ENCODE data around the gene APOBEC3A. TPM values are rescaled to one million over a fixed set of nuclear protein-coding genes. Genes with fewer than 3 reads are reported as not detected.

The APOBEC3A gene
- total and polyA plus RNA-seq, 2 of the 8 experiments (the other 6 are each of a cell fraction or from before 2014, with no cell fraction given) = not detected

DNA sequence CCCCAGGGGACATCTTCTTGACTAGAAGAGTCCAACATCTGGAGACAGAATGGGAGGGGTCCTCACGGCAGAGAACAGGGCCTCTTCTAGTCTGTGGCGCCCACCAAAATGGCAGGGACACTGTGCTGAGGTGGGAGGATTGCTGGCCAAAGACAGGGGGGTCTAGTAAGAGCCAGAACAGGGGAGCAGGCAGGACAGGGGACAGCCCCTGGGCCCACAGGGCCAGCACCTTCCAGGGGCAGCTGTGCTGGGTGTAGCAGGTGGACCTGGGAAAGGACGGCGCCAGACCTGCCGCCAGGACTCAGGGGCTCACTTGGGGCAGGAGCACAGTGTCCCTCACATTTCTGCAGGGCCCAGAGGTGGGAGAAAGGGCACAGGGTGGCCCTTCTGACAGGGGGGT is 858 bp upstream of the APOBEC3A start:
- no peak overlapping the region for H2AFZ ChIP-seq (ENCODE audit: low read length)
- TF ChIP-seq SIN3A (conservative IDR thresholded peaks at IDR 0.05 in 1 of 2, IDR thresholded peaks at IDR 0.05 in 1 of 2; ENCODE audit: low read depth in 1 of 2, low read length in 2 of 2) = no peak
- no peak for TF ChIP-seq CREB1 (IDR thresholded peaks at IDR 0.05)
- no peak for TF ChIP-seq CHD2 (IDR thresholded peaks at IDR 0.05; ENCODE audit: low read length)
- TF ChIP-seq TBP (IDR thresholded peaks at IDR 0.05; ENCODE audit: low read depth, low read length) = no peak
- TF ChIP-seq RFX5 (IDR thresholded peaks at IDR 0.05; ENCODE audit: borderline replicate concordance, low read depth, low read length) = no peak
- TF ChIP-seq, protein P1, sequence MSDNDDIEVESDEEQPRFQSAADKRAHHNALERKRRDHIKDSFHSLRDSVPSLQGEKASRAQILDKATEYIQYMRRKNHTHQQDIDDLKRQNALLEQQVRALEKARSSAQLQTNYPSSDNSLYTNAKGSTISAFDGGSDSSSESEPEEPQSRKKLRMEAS (IDR thresholded peaks at IDR 0.05) = no peak
- no peak for TF ChIP-seq JUN (IDR thresholded peaks at IDR 0.05; ENCODE audit: low read depth, low read length)
- TF ChIP-seq, protein P2, sequence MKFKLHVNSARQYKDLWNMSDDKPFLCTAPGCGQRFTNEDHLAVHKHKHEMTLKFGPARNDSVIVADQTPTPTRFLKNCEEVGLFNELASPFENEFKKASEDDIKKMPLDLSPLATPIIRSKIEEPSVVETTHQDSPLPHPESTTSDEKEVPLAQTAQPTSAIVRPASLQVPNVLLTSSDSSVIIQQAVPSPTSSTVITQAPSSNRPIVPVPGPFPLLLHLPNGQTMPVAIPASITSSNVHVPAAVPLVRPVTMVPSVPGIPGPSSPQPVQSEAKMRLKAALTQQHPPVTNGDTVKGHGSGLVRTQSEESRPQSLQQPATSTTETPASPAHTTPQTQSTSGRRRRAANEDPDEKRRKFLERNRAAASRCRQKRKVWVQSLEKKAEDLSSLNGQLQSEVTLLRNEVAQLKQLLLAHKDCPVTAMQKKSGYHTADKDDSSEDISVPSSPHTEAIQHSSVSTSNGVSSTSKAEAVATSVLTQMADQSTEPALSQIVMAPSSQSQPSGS (IDR thresholded peaks at IDR 0.05; ENCODE audit: low read length) = no peak
- TF ChIP-seq, protein P3, sequence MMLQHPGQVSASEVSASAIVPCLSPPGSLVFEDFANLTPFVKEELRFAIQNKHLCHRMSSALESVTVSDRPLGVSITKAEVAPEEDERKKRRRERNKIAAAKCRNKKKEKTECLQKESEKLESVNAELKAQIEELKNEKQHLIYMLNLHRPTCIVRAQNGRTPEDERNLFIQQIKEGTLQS (IDR thresholded peaks at IDR 0.05; ENCODE audit: insufficient read depth, low read depth, low read length) = no peak

More for the DNA sequence above, 858 bp upstream of the APOBEC3A start:
- H4K91ac ChIP-seq (replicated peaks; ENCODE audit: insufficient read length, low read length) = no peak overlapping the region
- no peaks in the 10 kb centered on the region for H3K79me2 ChIP-seq (ENCODE audit: control insufficient read depth in 1 of 2, insufficient read depth in 2 of 2, low read length in 2 of 2)
- CTCF ChIA-PET (ENCODE audit: partially characterized antibody) = interaction anchor here (1.5 kb wide), 1 partner anchor 179 kb away, joined by 4 read pairs; no protein-coding TSS in a partner anchor
- no peak overlapping the region for H3K9ac ChIP-seq (replicated peaks in 1 of 4; ENCODE audit: extremely low read depth in 1 of 4, low read depth in 3 of 4, low read length in 3 of 4)
- H4K8ac ChIP-seq (ENCODE audit: extremely low read depth, insufficient read depth, low read length) = no peak overlapping the region
- no peak overlapping the region for H2BK15ac ChIP-seq (ENCODE audit: low read length)
- FAIRE-seq (no peak), DNase-seq (ENCODE audit: low read depth in 1 of 2, low spot score in 2 of 2) (no peak)
- POLR2A ChIA-PET (ENCODE audit: partially characterized antibody) = interaction anchor here (1.3 kb wide), 1 partner anchor 10 kb away, joined by 3 read pairs; no protein-coding TSS in a partner anchor
- no peak overlapping the region for H3K14ac ChIP-seq (ENCODE audit: insufficient read length)
- no peaks in the 10 kb centered on the region for H3K36me3 ChIP-seq (ENCODE audit: control insufficient read depth in 2 of 4, insufficient read depth in 4 of 4, low read length in 3 of 4)
- H3K79me1 ChIP-seq (ENCODE audit: low read depth, low read length) = no peaks in the 10 kb centered on the region
- no peak overlapping the region for H3K23ac ChIP-seq (ENCODE audit: insufficient read length)
- H3K27ac ChIP-seq (ENCODE audit: low read depth, low read length) = no peak overlapping the region
- no peaks in the 10 kb centered on the region; a peak in 1 of 7 replicates for H3K27me3 ChIP-seq (replicated peaks in 1 of 4; ENCODE audit: control insufficient read depth in 3 of 4, extremely low read depth in 1 of 4, insufficient read depth in 3 of 4, low read length in 3 of 4)
- H3K18ac ChIP-seq (ENCODE audit: extremely low read depth, low read length) = no peak overlapping the region
- H4K20me1 ChIP-seq (replicated peaks in 1 of 2; ENCODE audit: control insufficient read depth in 1 of 2, insufficient read depth in 2 of 2, low read length in 2 of 2) = no peaks in the 10 kb centered on the region
- no peaks in the 10 kb centered on the region for H3K23me2 ChIP-seq (ENCODE audit: low read depth, low read length)
- no peak overlapping the region for H4K5ac ChIP-seq (ENCODE audit: insufficient read length, low read depth, low read length)
- H3K4me3 ChIP-seq (ENCODE audit: extremely low read depth in 1 of 4, insufficient read depth in 2 of 4, low read depth in 3 of 4, low read length in 4 of 4) = no peak overlapping the region
- no peak overlapping the region for H3K4me2 ChIP-seq (ENCODE audit: insufficient read depth in 1 of 2, low read depth in 2 of 2, low read length in 2 of 2)
- H3K4ac ChIP-seq (replicated peaks; ENCODE audit: insufficient read length, low read depth, low read length) = no peak overlapping the region
- H2AK5ac ChIP-seq (ENCODE audit: low read depth, low read length) = no peak overlapping the region
- no peak overlapping the region for H2BK20ac ChIP-seq (ENCODE audit: low read length)
- no peaks in the 10 kb centered on the region for H3K4me1 ChIP-seq (replicated peaks in 1 of 4; ENCODE audit: control insufficient read depth in 3 of 4, insufficient read depth in 4 of 4, low read length in 3 of 4)
- no peak overlapping the region for H3K56ac ChIP-seq (replicated peaks; ENCODE audit: insufficient read length, low read depth, low read length)
- no peak overlapping the region for H2BK120ac ChIP-seq (replicated peaks; ENCODE audit: low read depth, low read length)
- H2BK12ac ChIP-seq (ENCODE audit: low read depth, low read length) = no peak overlapping the region
- 83% methylated on average over 5 of the region's 5 CpGs; no CpG with 5 or more reads in 1 of the 2 experiments for WGBS, 2 experiments (ENCODE audit: extremely low coverage in 1 of 2, insufficient coverage in 1 of 2, insufficient read length in 1 of 2, insufficient replicate concordance in 2 of 2, low coverage in 1 of 2, low lambda C conversion rate in 2 of 2, missing lambda C conversion rate in 1 of 2)
- no peak overlapping the region for H2BK5ac ChIP-seq (ENCODE audit: low read depth, low read length)
- no peaks in the 10 kb centered on the region for H3K9me3 ChIP-seq (ENCODE audit: insufficient read depth in 2 of 2, low read depth in 1 of 2, low read length in 1 of 2)
